Panc1 (cell line): ENCODE measurements around the gene PHKB. TPM values are rescaled to one million over a fixed set of nuclear protein-coding genes. Genes with fewer than 3 reads are reported as not detected.

Source experiments
- ATAC-seq: fragments of 200-7000 bp; cut with Tn5 transposase; 2 replicates; pipeline ENCODE4 v1.9.1; 2020; ENCODE audit warnings: mild to moderate bottlenecking, moderate library complexity
- BruUV-seq: library from RNA; stranded (reverse); fragments of 400-500 nt; replicated peaks from 2 replicates; lab custom pipeline; 2021; lab: Mats Ljungman, UMichigan
- CTCF ChIA-PET: fragments of 300-600 bp; sonication (Branson Sonifier 250); formaldehyde crosslinking; loops from one replicate; lab custom pipeline; 2022; ENCODE audit warnings: antibody characterized with exemption; lab: Charles Lee
- POLR2A ChIA-PET: fragments of 300-600 bp; sonication (Branson Sonifier 250); formaldehyde crosslinking; loops from one replicate; lab custom pipeline; 2022; ENCODE audit warnings: antibody characterized with exemption; lab: Charles Lee
- DNase-seq: peaks from one replicate; pipeline ENCODE4 v3.0.0-alpha.2; 2010; ENCODE audit warnings: low read depth, low spot score
- H3K27ac ChIP-seq: 2 replicates; pipeline ENCODE4 v1.5.1; 2011; ENCODE audit warnings: mild to moderate bottlenecking, low read length, inconsistent platforms
- H3K27me3 ChIP-seq: fragments of 200-500 bp; sonication (Bioruptor generic); 2 replicates; pipeline ENCODE4 v1.6.0; 2014; ENCODE audit warnings: low read length, inconsistent platforms; ENCODE audit not compliant: control insufficient read depth, insufficient read depth
- H3K36me3 ChIP-seq: fragments of 200-500 bp; sonication (Bioruptor generic); 2 replicates; pipeline ENCODE4 v1.5.1; 2014; ENCODE audit warnings: inconsistent platforms, mild to moderate bottlenecking, low read length, moderate library complexity; ENCODE audit not compliant: control insufficient read depth, insufficient read depth
- H3K4me1 ChIP-seq: 2 replicates; pipeline ENCODE4 v1.5.1; 2011; ENCODE audit warnings: inconsistent platforms, mild to moderate bottlenecking, low read length, moderate library complexity; ENCODE audit not compliant: control insufficient read depth, insufficient read depth
- H3K4me3 ChIP-seq, 2 experiments: 2 replicates each; pipeline ENCODE4 v1.5.1; 2011 to 2012; ENCODE audit warnings: low read depth in 2 of 2, low read length in 2 of 2, mild to moderate bottlenecking in 2 of 2, inconsistent platforms in 1 of 2, moderate library complexity in 1 of 2
- H3K9me3 ChIP-seq: fragments of 200-500 bp; sonication (Bioruptor generic); 2 replicates; pipeline ENCODE4 v1.5.1; 2014; ENCODE audit warnings: low read depth, mild to moderate bottlenecking, inconsistent platforms, low read length, moderate library complexity; ENCODE audit not compliant: control insufficient read depth, insufficient read depth
- CTCF ChIP-seq: fragments of 450-650 bp; IDR thresholded peaks from 2 replicates; pipeline ENCODE4 v1.5.1; 2017; ENCODE audit warnings: mild to moderate bottlenecking
- POLR2AphosphoS5 ChIP-seq: IDR thresholded peaks from 2 replicates; pipeline ENCODE4 v1.6.1; 2012; ENCODE audit warnings: mild to moderate bottlenecking, low read depth, low read length, moderate library complexity
- REST ChIP-seq, 2 experiments: IDR thresholded peaks; 2 replicates each; pipeline ENCODE4 v1.6.1; 2011 to 2012; ENCODE audit warnings: low read depth in 2 of 2, control low read depth in 1 of 2, low read length in 1 of 2, mild to moderate bottlenecking in 1 of 2, moderate library complexity in 1 of 2; ENCODE audit not compliant: insufficient read depth in 1 of 2
- SIN3A ChIP-seq: IDR thresholded peaks from 2 replicates; pipeline ENCODE4 v1.6.1; 2012; ENCODE audit warnings: low read depth, mild to moderate bottlenecking, low read length, moderate library complexity, borderline replicate concordance; ENCODE audit not compliant: insufficient read depth
- TCF7L2 ChIP-seq: IDR thresholded peaks from 2 replicates; pipeline ENCODE4 v1.6.1; 2011; ENCODE audit warnings: mild to moderate bottlenecking, low read depth, low read length, inconsistent platforms
- in situ Hi-C: cut with HindIII; loops from 2 replicates; pipeline ENCODE4 v1.10.0; 2016; ENCODE audit warnings: low sequenced_read_pairs, low pct_unique_long_range_greater_than_20kb
- intact Hi-C: fragments of 100-400 bp; cut with micrococcal nuclease; formaldehyde crosslinking; loops from one replicate; pipeline ENCODE4 v1.10.0; 2022; ENCODE audit not compliant: unreplicated experiment
- total RNA-seq: library from RNA; stranded (reverse); gene quantifications from one replicate; pipeline ENCODE4 v1.2.1, GENCODE V29; 2021; ENCODE audit not compliant: unreplicated experiment

PHKB gene
- total RNA-seq, 1 experiment from 2014 or later, result 29.5 TPM

DNA sequence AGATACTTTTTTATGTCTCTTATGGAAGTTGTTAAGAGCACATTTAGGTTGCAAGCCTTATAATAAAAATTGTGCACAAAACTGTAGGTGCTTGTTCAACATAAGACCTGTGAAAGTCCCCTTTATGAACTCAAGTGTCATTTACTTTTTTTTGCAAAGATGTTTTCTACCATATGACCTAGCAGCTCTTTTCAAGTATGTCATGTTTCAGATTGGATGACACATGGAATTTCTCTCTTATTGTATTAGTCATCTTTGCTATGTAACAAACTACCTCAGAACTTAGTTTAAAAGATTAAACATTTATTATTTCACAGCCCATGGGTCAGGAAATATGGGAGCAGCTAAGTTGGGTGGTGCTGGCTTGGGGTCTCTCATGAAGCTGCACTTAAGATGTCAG lies 57.9 kb downstream of the PHKB start:
- DNase-seq, result no peak
- H3K4me3 ChIP-seq, result no peak overlapping the region
- no peaks in the 10 kb centered on the region for H3K4me1 ChIP-seq
- no peaks in the 10 kb centered on the region for H3K9me3 ChIP-seq
- H3K27me3 ChIP-seq, result no peaks in the 10 kb centered on the region
- in situ Hi-C loops, result no loop called here
- H3K27ac ChIP-seq, result no peak overlapping the region
- no peak for TF ChIP-seq TCF7L2
- no peak for TF ChIP-seq REST (IDR thresholded peaks at IDR 0.05; ENCODE audit: insufficient read depth in 1 of 2, low read depth in 2 of 2, low read length in 1 of 2)
- TF ChIP-seq CTCF, result no peak
- no peak for TF ChIP-seq POLR2AphosphoS5
- ChIA-PET CTCF (no interaction called here), POLR2A (no interaction called here)
- H3K36me3 ChIP-seq, result peaks cover 2% of the 10 kb centered on the region; the same call in 1 of the 2 replicates
- BruUV-seq, result no TSS peak
- intact Hi-C loops, result no loop called here
- ATAC-seq, result no peak

DNA sequence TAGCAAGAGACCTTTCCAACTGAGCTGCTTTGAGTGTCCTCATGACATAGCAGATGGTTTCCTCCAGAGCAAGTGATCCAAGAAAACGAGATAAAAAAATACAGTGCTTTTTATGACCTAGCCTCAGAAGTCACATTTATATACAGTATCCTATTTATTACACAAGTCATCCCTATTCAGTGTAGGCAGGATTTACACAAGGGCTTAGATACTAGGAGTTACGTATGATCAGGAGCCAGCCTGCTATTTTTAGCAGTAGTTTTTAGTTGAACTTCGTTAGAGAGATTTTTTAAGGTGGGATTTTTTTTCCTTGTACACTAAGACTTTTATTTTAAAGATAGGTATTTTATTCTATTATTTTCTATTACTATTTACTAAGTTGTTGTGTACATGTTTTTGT lies 58.4 kb downstream of the PHKB start:
- peaks cover 2% of the 10 kb centered on the region; the same call in 1 of the 2 replicates for H3K36me3 ChIP-seq
- BruUV-seq, result no TSS peak
- no peak for ATAC-seq
- H3K27me3 ChIP-seq, result no peaks in the 10 kb centered on the region
- no peaks in the 10 kb centered on the region for H3K9me3 ChIP-seq
- no peak overlapping the region for H3K27ac ChIP-seq
- in situ Hi-C loops, result no loop called here
- TF ChIP-seq POLR2AphosphoS5 (no peak), CTCF (no peak), TCF7L2 (no peak), SIN3A (no peak), REST (IDR thresholded peaks at IDR 0.05; ENCODE audit: insufficient read depth in 1 of 2, low read depth in 2 of 2, low read length in 1 of 2) (no peak)
- intact Hi-C loops, result no loop called here
- ChIA-PET POLR2A (no interaction called here), CTCF (no interaction called here)
- H3K4me3 ChIP-seq, result no peak overlapping the region
- no peak for DNase-seq
- H3K4me1 ChIP-seq, result no peaks in the 10 kb centered on the region
